Gastrocnemius medialis (tissue), 4 donors: ENCODE measurements around the gene SETD1B. TPM values are rescaled to one million over a fixed set of nuclear protein-coding genes. Genes with fewer than 3 reads are reported as not detected.

Source experiments
- ATAC-seq, 2 donors: fragments of 150-250 bp; one replicate each; pipeline ENCODE4 v1.9.1; 2016
- DNase-seq, 2 donors: peaks; one replicate each; pipeline ENCODE4 v3.0.0-alpha.2; 2019
- H3K27ac ChIP-seq, 4 donors: fragments of 200-600 bp; sonication (generic); 1 replicate in 1 of 4; 2 replicates in 3 of 4; pipeline ENCODE4 v1.5.1; 2016 to 2018; ENCODE audit warnings: mild to moderate bottlenecking in 2 of 4, moderate library complexity in 1 of 4
- H3K27me3 ChIP-seq, 3 donors: fragments of 200-600 bp; sonication (generic) in 2 of 3; 1 replicate in 1 of 3; 2 replicates in 2 of 3; pipeline versions ENCODE4 v1.5.1 to v1.6.0; 2016 to 2019; ENCODE audit warnings: mild to moderate bottlenecking in 1 of 3, moderate library complexity in 1 of 3
- H3K36me3 ChIP-seq, 2 donors: fragments of 200-600 bp; sonication (generic) in 1 of 2; one replicate each; pipeline ENCODE4 v1.5.1; 2017 to 2018
- H3K4me1 ChIP-seq, 2 donors: fragments of 200-600 bp; sonication (generic) in 1 of 2; one replicate each; pipeline ENCODE4 v1.5.1; 2016 to 2017; ENCODE audit warnings: mild to moderate bottlenecking in 2 of 2
- H3K4me3 ChIP-seq, 4 donors: fragments of 200-600 bp; sonication (generic) in 3 of 4; 1 replicate in 1 of 4; 2 replicates in 3 of 4; pipeline ENCODE4 v1.5.1; 2016 to 2019; ENCODE audit warnings: mild to moderate bottlenecking in 2 of 4
- H3K9me3 ChIP-seq, 3 donors: fragments of 200-600 bp; sonication (generic) in 2 of 3; 1 replicate in 1 of 3; 2 replicates in 2 of 3; pipeline ENCODE4 v1.5.1; 2016 to 2019
- CTCF ChIP-seq, 5 experiments: fragments of 450-650 bp in 3 of 5; fragments of 200-600 bp in 2 of 5; sonication (generic) in 2 of 5; IDR thresholded peaks in 4 of 5; conservative IDR thresholded peaks in 1 of 5; 1 replicate in 4 of 5; 2 replicates in 1 of 5; pipeline ENCODE4 v1.5.1; 2016 to 2019; ENCODE audit warnings: antibody characterized with exemption in 5 of 5, mild to moderate bottlenecking in 3 of 5, moderate library complexity in 3 of 5
- POLR2A ChIP-seq, 2 donors: fragments of 450-650 bp; IDR thresholded peaks; one replicate each; pipeline ENCODE4 v1.6.1; 2017; ENCODE audit warnings: antibody characterized with exemption in 2 of 2, mild to moderate bottlenecking in 2 of 2, moderate library complexity in 2 of 2
- in situ Hi-C, 4 donors: fragments of 200-750 bp; cut with MboI; loops; one replicate each; pipeline versions ENCODE4 v1.15.0 to v1.8.0; 2017; ENCODE audit warnings: low sequenced_read_pairs in 4 of 4
- intact Hi-C: fragments of 100-400 bp; cut with DNase I; formaldehyde crosslinking; loops from one replicate; pipeline ENCODE4 v1.15.1; 2023; ENCODE audit warnings: low total_unique reads
- total RNA-seq, 4 donors: library from RNA; depleted of rRNA; stranded (reverse); fragments of >200 nt; gene quantifications; one replicate each; pipeline versions ENCODE4 v1.1.0 to v1.2.3, GENCODE V29; 2016

The SETD1B gene
- total RNA-seq, 4 donors from 2014 or later: 2.2 to 9.3 (median 6.2) TPM

- TF ChIP-seq POLR2A (IDR thresholded peaks at IDR 0.05) (no peak), CTCF (IDR thresholded peaks at IDR 0.05 in 4 of 5, conservative IDR thresholded peaks at IDR 0.05 in 1 of 5) (no peak)
- ATAC-seq: no peak
- Histone ChIP-seq H3K27ac (no peak overlapping the region), H3K4me1 (peaks cover 8 to 12% of the 10 kb centered on the region in 2 donors), H3K27me3 (no peaks in the 10 kb centered on the region), H3K4me3 (no peak overlapping the region), H3K9me3 (no peaks in the 10 kb centered on the region), H3K36me3 (no peaks in the 10 kb centered on the region)
- no peak for DNase-seq
- intact Hi-C loops: no loop called here
- in situ Hi-C loops: no loop called here
Measured at GRCh38 chr12:121838126-121838525, 34.3 kb downstream of the SETD1B start.

GRCh38 chr12:121839106-121839992 is 35.5 kb downstream of the SETD1B start:
- intact Hi-C loops (loop anchor here (1.0 kb wide), 1 partner anchor 49 kb away; the partner anchor contains the start of gene PSMD9), in situ Hi-C loops (no loop called here)
- ATAC-seq: peak; percentile 96 to 98
- H3K4me3 ChIP-seq: peak overlapping the region; percentile 66 to 79 (median 71)
- H3K4me1 ChIP-seq: peaks cover 8 to 12% of the 10 kb centered on the region in 2 donors
- no peaks in the 10 kb centered on the region for H3K9me3 ChIP-seq
- peak; percentile 98 for DNase-seq
- H3K27ac ChIP-seq: peak overlapping the region; percentile 64 to 83 (median 78)
- H3K27me3 ChIP-seq: no peaks in the 10 kb centered on the region
- H3K36me3 ChIP-seq: no peaks in the 10 kb centered on the region
- TF ChIP-seq CTCF (IDR thresholded peaks at IDR 0.05 in 4 of 5, conservative IDR thresholded peaks at IDR 0.05 in 1 of 5) (peak; percentile 36 to 64 (median 57)), POLR2A (IDR thresholded peaks at IDR 0.05) (peak; percentile 42 to 71)

GRCh38 chr12:121839993-121840761 is 36.4 kb downstream of the SETD1B start:
- in situ Hi-C loops: no loop called here
- intact Hi-C loops: loop anchor here (1.0 kb wide), 1 partner anchor 48 kb away; the partner anchor contains the start of gene PSMD9
- TF ChIP-seq POLR2A (IDR thresholded peaks at IDR 0.05): no peak
- no peak for TF ChIP-seq CTCF (IDR thresholded peaks at IDR 0.05 in 4 of 5, conservative IDR thresholded peaks at IDR 0.05 in 1 of 5)
- Histone ChIP-seq H3K27ac (peak overlapping the region; percentile 64 to 83 (median 78)), H3K9me3 (no peaks in the 10 kb centered on the region), H3K36me3 (no peaks in the 10 kb centered on the region), H3K4me1 (peaks cover 8 to 12% of the 10 kb centered on the region in 2 donors), H3K27me3 (no peaks in the 10 kb centered on the region), H3K4me3 (peak overlapping the region; percentile 66 to 79 (median 71))
- DNase-seq: no peak
- ATAC-seq: peak in 1 of 2 donors; percentile 10

- intact Hi-C loops (no loop called here), in situ Hi-C loops (no loop called here)
- no peak for DNase-seq
- Histone ChIP-seq H3K36me3 (no peaks in the 10 kb centered on the region), H3K9me3 (no peaks in the 10 kb centered on the region), H3K4me1 (peaks cover 8 to 12% of the 10 kb centered on the region in 2 donors), H3K27ac (no peak overlapping the region), H3K27me3 (no peaks in the 10 kb centered on the region), H3K4me3 (no peak overlapping the region)
- TF ChIP-seq POLR2A (IDR thresholded peaks at IDR 0.05) (no peak), CTCF (IDR thresholded peaks at IDR 0.05 in 4 of 5, conservative IDR thresholded peaks at IDR 0.05 in 1 of 5) (no peak)
- ATAC-seq: no peak
Measured at GRCh38 chr12:121843236-121843982, 39.6 kb downstream of the SETD1B start.
